Activated CD4-positive, alpha-beta T cell treated with anti-CD3 and anti-CD28 coated beads, Interleukin-2, amount 50 U/mL, for 16 hours (primary cell): ENCODE data around the gene TBCD.
"Not testable (repeated sequence)": the region's sequence is repeated elsewhere in the genome, so short reads cannot be mapped to it uniquely, and the experiment has no call there.

Experiments
- DNase-seq: peaks from one replicate; pipeline ENCODE4 v3.0.0-alpha.2; 2020

Gene TBCD

GRCh38 chr17:82941021-82942001 lies 189.4 kb downstream of the TBCD start:
- no peak for DNase-seq

- DNase-seq, result no peak
Measured at GRCh38 chr17:82942166-82943130, 190.6 kb downstream of the TBCD start.

- no peak for DNase-seq
Measured at GRCh38 chr17:82943339-82943738, 191.5 kb downstream of the TBCD start.

- DNase-seq, result no peak
Measured at GRCh38 chr17:82943751-82944150, 191.9 kb downstream of the TBCD start.

GRCh38 chr17:82944990-82945389 lies 193.1 kb downstream of the TBCD start:
- no peak for DNase-seq

GRCh38 chr17:82946081-82946480 lies 194.2 kb downstream of the TBCD start:
- no peak for DNase-seq

- no peak for DNase-seq
Measured at GRCh38 chr17:82947051-82947991, 195.5 kb downstream of the TBCD start.

GRCh38 chr17:82948081-82948511 lies 196.2 kb downstream of the TBCD start:
- DNase-seq, result no peak

GRCh38 chr17:82948957-82949356 lies 197.1 kb downstream of the TBCD start:
- no peak for DNase-seq

- DNase-seq, result no peak
Measured at GRCh38 chr17:82949361-82949760, 197.5 kb downstream of the TBCD start.

GRCh38 chr17:82949984-82950383 lies 198.1 kb downstream of the TBCD start:
- DNase-seq, result no peak

GRCh38 chr17:82950525-82951102 lies 198.7 kb downstream of the TBCD start:
- no peak for DNase-seq

GRCh38 chr17:82952019-82952418 lies 200.2 kb downstream of the TBCD start:
- DNase-seq, result no peak

- DNase-seq, result not testable (repeated sequence)
Measured at GRCh38 chr17:82955106-82955505, 203.2 kb downstream of the TBCD start.

- DNase-seq, result not testable (repeated sequence)
Measured at GRCh38 chr17:82955627-82956026, 203.8 kb downstream of the TBCD start.

- DNase-seq, result no peak
Measured at GRCh38 chr17:82956146-82956725, 204.4 kb downstream of the TBCD start.

- no peak for DNase-seq
Measured at GRCh38 chr17:82956726-82957468, 205.0 kb downstream of the TBCD start.

GRCh38 chr17:82957469-82957795 lies 205.6 kb downstream of the TBCD start:
- DNase-seq, result no peak

GRCh38 chr17:82957961-82958561 lies 206.2 kb downstream of the TBCD start:
- DNase-seq, result no peak

GRCh38 chr17:82959242-82959930 lies 207.5 kb downstream of the TBCD start:
- DNase-seq, result no peak
